GM12878 (cell line): Measurements from ENCODE around the gene MRPL46.

Source experiments
- RAD21 ChIP-seq: IDR thresholded peaks from 2 replicates; pipeline ENCODE4 v1.6.1; 2011; ENCODE audit warnings: mild to moderate bottlenecking, low read depth, low read length, moderate library complexity; ENCODE audit not compliant: insufficient read depth
- REST ChIP-seq: IDR thresholded peaks from 2 replicates; pipeline ENCODE4 v1.6.1; 2012; ENCODE audit warnings: mild to moderate bottlenecking, low read depth, low read length
- USF1 ChIP-seq: IDR thresholded peaks from 2 replicates; pipeline ENCODE4 v1.6.1; 2011; ENCODE audit warnings: borderline replicate concordance, low read depth, mild to moderate bottlenecking, moderate library complexity, mixed read lengths, low read length; ENCODE audit not compliant: insufficient read depth; ENCODE audit errors: extremely low read length
- YY1 ChIP-seq: IDR thresholded peaks from 2 replicates; pipeline ENCODE4 v1.6.1; 2011; ENCODE audit warnings: low read depth, mild to moderate bottlenecking, low read length
- TF ChIP-seq, protein P1 (sequence below): fragments of 450-650 bp; IDR thresholded peaks from 2 replicates; pipeline ENCODE4 v1.6.1; 2016; ENCODE audit warnings: mild to moderate bottlenecking, moderate library complexity, borderline replicate concordance

DNA sequence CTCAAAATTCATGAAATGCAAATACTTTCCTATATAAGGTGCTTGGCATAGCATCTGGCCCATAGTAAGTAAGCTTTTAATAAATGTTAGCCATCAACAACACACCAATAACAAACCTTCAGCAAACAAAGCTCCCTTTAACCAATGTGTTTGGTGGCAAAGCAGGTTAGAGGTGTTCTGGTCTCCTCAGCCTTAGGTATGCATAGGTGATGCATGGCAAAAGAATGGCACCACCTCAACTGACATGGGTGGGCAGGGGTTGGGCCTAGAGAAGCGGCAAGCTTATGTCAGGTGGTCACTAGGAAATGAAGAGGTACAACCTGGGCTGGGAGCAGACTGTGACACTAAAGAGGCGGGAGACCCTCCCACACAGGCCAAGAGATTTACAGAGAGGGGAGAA is 38.5 kb upstream of the MRPL46 start:
- TF ChIP-seq, protein P1, sequence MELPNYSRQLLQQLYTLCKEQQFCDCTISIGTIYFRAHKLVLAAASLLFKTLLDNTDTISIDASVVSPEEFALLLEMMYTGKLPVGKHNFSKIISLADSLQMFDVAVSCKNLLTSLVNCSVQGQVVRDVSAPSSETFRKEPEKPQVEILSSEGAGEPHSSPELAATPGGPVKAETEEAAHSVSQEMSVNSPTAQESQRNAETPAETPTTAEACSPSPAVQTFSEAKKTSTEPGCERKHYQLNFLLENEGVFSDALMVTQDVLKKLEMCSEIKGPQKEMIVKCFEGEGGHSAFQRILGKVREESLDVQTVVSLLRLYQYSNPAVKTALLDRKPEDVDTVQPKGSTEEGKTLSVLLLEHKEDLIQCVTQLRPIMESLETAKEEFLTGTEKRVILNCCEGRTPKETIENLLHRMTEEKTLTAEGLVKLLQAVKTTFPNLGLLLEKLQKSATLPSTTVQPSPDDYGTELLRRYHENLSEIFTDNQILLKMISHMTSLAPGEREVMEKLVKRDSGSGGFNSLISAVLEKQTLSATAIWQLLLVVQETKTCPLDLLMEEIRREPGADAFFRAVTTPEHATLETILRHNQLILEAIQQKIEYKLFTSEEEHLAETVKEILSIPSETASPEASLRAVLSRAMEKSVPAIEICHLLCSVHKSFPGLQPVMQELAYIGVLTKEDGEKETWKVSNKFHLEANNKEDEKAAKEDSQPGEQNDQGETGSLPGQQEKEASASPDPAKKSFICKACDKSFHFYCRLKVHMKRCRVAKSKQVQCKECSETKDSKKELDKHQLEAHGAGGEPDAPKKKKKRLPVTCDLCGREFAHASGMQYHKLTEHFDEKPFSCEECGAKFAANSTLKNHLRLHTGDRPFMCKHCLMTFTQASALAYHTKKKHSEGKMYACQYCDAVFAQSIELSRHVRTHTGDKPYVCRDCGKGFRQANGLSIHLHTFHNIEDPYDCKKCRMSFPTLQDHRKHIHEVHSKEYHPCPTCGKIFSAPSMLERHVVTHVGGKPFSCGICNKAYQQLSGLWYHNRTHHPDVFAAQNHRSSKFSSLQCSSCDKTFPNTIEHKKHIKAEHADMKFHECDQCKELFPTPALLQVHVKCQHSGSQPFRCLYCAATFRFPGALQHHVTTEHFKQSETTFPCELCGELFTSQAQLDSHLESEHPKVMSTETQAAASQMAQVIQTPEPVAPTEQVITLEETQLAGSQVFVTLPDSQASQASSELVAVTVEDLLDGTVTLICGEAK: no peak
- TF ChIP-seq REST: no peak
- TF ChIP-seq USF1: no peak
- TF ChIP-seq RAD21: no peak
- TF ChIP-seq YY1: no peak
